HG02623 (cell line): ENCODE measurements around the gene GORASP1.

Experiments
- ATAC-seq: cut with Tn5 transposase; IDR thresholded peaks from one replicate; pipeline ENCODE4 v1.9.1; 2021; ENCODE audit warnings: moderate library complexity; ENCODE audit not compliant: unreplicated experiment

GORASP1 gene

GRCh38 chr3:39126532-39127071, 19.2 kb upstream of the GORASP1 start:
- no peak for ATAC-seq

- no peak for ATAC-seq
Measured at GRCh38 chr3:39125841-39126500, 18.5 kb upstream of the GORASP1 start.

DNA sequence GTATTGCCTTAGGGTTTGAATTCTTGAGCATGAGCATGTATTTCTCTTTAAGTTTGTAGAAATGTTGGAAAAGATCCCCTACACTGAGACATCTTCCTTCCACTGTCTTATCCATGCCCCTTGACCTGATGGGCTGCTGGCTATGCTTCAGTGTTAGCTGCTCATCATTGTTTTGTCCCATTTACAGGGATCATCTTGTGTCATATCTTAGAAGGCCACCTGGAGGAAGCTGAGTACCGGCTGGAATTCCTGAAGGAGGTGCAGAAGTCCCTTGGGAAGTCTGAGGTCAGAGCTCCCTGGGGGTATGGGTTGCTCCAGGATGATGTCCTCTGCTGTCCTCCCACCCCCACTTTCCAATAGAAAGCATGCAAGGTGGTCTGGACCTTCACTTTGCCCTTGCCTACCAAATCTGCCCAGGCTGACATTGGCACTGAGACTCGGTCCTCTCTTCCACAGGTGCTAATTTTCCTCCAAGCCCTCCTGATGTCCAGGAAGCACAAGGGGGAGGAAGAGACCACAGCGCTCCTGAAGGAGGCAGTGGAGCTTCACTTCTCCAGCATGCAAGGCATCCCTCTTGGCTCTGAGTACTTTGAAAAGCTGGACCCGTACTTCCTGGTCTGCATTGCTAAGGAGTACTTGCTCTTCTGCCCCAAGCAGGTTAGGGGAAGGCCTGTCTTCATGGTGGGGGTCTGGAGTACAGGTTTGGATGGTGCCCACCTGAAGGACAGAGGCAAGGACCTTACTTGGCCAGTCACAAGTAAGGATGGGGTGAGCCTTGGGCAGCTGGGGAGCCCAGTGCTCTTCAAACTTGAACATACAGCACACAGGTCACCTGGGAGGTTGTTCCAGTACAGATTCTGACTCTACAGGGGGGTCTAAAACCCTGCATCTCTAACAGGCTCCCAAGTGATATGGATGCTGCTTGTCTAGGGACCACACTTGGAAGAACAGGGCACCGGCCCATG, 17.7 kb upstream of the GORASP1 start:
- no peak for ATAC-seq

- peak; percentile 63 for ATAC-seq
Measured at GRCh38 chr3:39122813-39123212, 15.4 kb upstream of the GORASP1 start.

DNA sequence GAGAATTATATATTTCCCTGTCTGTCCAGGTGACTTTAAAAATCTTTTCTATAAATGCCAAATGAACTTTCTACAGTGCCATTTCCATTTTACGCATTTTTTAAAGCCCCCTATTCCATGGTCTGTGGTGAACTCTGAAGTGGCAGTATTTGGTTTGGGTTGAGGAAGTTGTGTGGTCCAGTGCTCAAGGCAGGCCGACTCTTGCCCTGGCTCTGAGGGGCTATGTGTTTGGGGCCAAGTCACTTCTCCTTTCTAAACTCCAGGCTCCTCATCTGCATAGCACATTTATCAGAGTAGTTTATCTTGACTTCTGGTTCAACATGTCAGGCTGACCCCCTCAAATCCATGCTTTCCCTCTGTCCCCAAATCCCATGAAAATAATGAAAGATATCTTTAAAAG, 14.2 kb upstream of the GORASP1 start:
- ATAC-seq, result no peak

GRCh38 chr3:39118931-39119660, 11.7 kb upstream of the GORASP1 start:
- no peak for ATAC-seq

DNA sequence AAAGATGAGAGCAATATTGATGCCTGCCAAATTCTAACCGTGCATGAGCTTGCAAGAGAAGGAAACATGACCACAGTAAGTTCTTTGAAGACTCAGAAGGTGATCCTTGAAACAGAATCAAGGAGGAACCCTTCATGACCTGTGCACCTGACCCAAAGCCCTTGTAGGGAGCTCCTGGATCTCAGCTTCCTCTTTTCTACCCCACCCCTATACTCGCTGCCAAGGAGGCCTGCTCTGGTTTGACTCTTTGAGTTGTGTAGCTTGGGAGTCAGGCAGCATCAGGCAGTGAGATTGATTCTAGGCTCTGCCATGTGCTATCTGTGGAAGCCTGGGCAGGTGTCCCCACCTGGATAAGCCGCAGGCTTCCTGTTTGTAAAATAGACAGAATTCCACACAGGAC, 10.7 kb upstream of the GORASP1 start:
- no peak for ATAC-seq

- ATAC-seq, result no peak
Measured at GRCh38 chr3:39115870-39116269, 8.4 kb upstream of the GORASP1 start.

GRCh38 chr3:39114456-39114855, 7.0 kb upstream of the GORASP1 start:
- no peak for ATAC-seq

DNA sequence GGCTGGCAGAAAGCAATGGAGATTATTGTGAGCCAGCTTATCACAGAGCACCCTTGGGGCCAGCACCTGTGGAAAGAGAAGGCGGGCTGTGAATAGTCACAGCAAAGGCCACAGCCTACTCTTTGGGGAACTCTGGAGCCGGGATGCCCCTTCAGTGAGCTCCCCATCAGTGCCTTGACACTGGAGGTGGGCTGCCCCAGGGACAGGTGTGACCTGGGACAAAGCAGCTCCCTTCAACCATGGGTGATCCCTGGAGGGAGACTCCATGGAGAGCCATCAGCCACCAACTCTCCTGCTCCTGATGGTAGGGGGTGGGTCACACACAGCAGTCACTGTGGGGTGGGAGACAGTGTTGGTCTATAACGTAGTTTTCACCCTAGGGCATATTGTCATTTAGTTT, 5.9 kb upstream of the GORASP1 start:
- no peak for ATAC-seq

GRCh38 chr3:39112535-39112934, 5.1 kb upstream of the GORASP1 start:
- ATAC-seq, result no peak

GRCh38 chr3:39112113-39112512, 4.7 kb upstream of the GORASP1 start:
- ATAC-seq, result no peak

DNA sequence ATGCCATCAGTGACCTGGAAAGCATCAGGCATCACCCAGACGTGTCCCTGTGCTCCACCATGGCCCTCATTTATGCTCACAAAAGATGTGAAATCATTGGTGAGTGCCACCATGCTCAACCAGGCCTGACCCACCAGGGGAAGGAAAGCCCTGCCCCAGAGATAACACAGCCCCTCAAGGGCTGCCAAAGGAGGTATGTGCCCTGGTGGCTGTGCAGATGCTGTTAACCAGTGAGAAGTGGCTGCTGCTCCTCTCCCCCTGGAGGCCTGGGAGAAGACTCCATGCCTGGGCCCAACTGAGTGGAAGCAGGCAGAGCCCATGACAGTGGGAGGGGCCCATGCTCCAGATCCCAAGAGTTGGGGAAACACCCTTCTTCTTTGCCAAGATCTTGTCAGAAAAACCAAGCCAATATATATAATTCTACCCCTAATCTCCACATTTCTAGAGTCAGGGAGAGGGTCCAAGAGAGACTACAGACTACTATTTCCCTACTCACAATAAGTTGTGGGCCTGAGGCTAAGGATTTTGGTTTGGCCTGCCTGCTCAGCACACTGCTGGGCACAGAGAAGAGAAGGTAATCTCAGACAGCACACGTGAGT, 2.7 kb upstream of the GORASP1 start:
- ATAC-seq, result no peak

DNA sequence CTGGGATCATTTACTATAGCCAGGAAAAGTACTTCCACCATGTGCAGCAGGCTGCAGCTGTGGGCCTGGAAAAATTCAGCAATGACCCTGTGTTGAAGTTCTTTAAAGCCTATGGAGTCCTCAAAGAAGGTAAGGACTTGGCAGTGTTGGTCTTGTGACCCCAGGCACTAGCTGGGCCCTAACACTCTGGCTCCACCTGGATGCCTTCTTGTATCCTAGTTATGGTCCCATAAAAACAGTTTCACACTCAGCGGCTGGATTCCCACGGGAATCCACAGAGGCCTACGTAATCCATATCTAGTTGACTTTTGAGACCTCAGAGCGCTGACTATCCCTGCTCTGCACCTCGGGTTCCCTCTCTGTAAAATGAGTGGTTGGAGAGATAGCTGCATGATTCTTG, 1.7 kb upstream of the GORASP1 start:
- ATAC-seq, result no peak

DNA sequence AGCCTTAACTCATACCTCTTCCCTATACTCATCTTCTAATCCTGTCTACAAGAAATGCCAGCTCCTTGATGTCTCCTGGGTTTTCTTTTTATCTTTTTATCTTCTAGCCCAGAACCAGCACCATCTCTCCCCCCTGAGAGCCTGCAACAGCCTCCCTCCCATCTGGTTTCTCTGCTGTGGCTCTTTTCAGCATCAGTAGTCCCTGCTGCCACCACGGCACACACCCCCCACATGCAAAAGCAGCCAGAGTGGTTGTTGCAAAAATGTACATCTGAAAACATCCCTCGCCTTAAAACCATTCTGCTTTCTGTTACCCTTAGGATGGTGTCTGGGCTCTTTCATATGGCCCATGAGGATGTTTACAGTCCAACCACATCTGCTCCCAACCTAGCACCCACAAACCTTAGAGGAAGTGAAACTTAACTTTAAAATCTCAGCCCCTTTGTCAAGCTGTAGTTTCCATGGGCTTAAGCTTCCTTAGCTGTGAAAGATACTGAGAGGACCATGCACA, 828 bp upstream of the GORASP1 start:
- ATAC-seq, result peak; percentile 62

DNA sequence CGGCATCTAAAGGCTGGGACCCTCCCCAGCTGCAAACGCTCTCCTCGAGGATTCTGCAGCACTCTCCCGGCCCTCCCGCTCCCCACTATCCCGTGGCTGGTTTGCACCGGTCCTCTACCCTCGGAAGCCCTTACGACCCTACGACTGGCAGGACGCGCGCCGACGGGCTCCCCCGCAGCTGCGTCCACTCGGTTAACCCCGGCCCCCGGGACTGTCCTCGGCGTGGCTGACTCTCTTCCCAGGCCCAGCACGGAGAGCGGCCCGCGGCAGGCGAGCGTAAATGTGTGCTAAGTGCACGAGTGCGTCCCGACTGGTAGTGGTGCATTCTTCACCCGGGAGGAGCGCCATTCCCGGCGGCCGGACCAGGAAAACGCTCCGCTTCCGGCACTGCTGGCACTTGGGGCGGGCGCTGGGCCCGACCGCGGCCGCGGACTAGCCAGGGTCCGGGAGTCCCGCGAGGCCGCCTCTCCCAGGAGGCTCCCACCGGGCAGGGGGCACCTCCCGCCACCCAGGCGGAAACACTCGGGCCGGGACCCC, 508 bp downstream of the GORASP1 start:
- ATAC-seq, result peak; percentile 4

GRCh38 chr3:39106281-39106811, 1.1 kb downstream of the GORASP1 start:
- ATAC-seq, result no peak

DNA sequence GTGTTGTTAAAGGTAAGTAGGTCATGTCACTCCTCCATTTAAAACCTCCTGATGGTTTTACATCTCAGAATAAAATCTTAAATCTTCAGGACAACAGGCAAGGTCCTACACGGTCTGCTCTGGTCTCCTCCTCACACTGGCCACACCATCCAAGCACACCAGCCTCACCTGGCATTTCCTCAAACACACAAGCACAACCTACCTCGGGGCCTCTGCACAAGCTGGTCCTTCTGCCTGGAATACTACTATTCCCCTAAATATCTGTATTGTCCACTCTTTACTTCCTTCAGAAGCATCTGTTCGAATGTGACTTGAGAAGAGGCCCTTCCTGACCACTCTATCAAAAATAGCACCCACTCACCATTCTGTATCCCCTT, 1.8 kb downstream of the GORASP1 start:
- no peak for ATAC-seq

- no peak for ATAC-seq
Measured at GRCh38 chr3:39104961-39105686, 2.3 kb downstream of the GORASP1 start.
